Keratinocyte (primary cell): ENCODE results near the gene GDF11. TPM values are rescaled to one million over a fixed set of nuclear protein-coding genes. Genes with fewer than 3 reads are reported as not detected.

Experiments
- DNase-seq: peaks from one replicate; pipeline ENCODE4 v3.0.0-alpha.2; 2011; ENCODE audit warnings: low read depth, missing footprints, low spot score
- FAIRE-seq: peaks from 2 replicates; lab custom pipeline; 2011; peaks lifted over from hg19 to GRCh38; lab: Jason Lieb, UNC
- H2AFZ ChIP-seq: 2 replicates; pipeline ENCODE4 v1.6.0; 2012; ENCODE audit warnings: low read length, control low read depth, inconsistent platforms; ENCODE audit not compliant: control insufficient read depth
- H3K27ac ChIP-seq: 2 replicates; pipeline ENCODE4 v1.5.1; 2011; ENCODE audit warnings: low read length; ENCODE audit not compliant: control insufficient read depth, insufficient read depth
- H3K27me3 ChIP-seq: 3 replicates; pipeline ENCODE4 v1.6.0; 2011; ENCODE audit warnings: low read length; ENCODE audit not compliant: control insufficient read depth, insufficient read depth; ENCODE audit errors: extremely low read depth
- H3K36me3 ChIP-seq, 2 experiments: 2 replicates in 1 of 2; 3 replicates in 1 of 2; pipeline ENCODE4 v1.5.1; 2011; ENCODE audit warnings: low read length in 2 of 2, mild to moderate bottlenecking in 1 of 2; ENCODE audit not compliant: control insufficient read depth in 2 of 2, insufficient read depth in 2 of 2; ENCODE audit errors: extremely low read depth in 1 of 2
- H3K4me1 ChIP-seq: 3 replicates; pipeline ENCODE4 v1.5.1; 2011; ENCODE audit warnings: low read length; ENCODE audit not compliant: control insufficient read depth, insufficient read depth; ENCODE audit errors: extremely low read depth
- H3K4me2 ChIP-seq: 3 replicates; pipeline ENCODE4 v1.6.0; 2011; ENCODE audit warnings: low read depth, low read length; ENCODE audit not compliant: control insufficient read depth, insufficient read depth; ENCODE audit errors: extremely low read depth
- H3K4me3 ChIP-seq, 3 experiments: fragments of 200-600 bp in 1 of 3; sonication (generic) in 1 of 3; 2 replicates in 2 of 3; 3 replicates in 1 of 3; pipeline ENCODE4 v1.5.1; 2011 to 2016; ENCODE audit warnings: low read length in 3 of 3, mild to moderate bottlenecking in 3 of 3, control low read depth in 2 of 3, inconsistent platforms in 1 of 3, low read depth in 1 of 3, mixed read lengths in 1 of 3, mixed run types in 1 of 3, moderate library complexity in 1 of 3; ENCODE audit not compliant: control insufficient read depth in 2 of 3, insufficient read depth in 2 of 3; ENCODE audit errors: extremely low read depth in 1 of 3
- H3K79me2 ChIP-seq: 2 replicates; pipeline ENCODE4 v1.6.0; 2012; ENCODE audit warnings: low read length; ENCODE audit not compliant: control insufficient read depth, insufficient read depth
- H3K9ac ChIP-seq: 3 replicates; pipeline ENCODE4 v1.6.0; 2011; ENCODE audit warnings: low read length; ENCODE audit not compliant: control insufficient read depth, insufficient read depth; ENCODE audit errors: extremely low read depth
- H3K9me1 ChIP-seq: 3 replicates; pipeline ENCODE4 v1.6.0; 2011; ENCODE audit warnings: low read length; ENCODE audit not compliant: control insufficient read depth, insufficient read depth; ENCODE audit errors: extremely low read depth
- H3K9me3 ChIP-seq: 2 replicates; pipeline ENCODE4 v1.5.1; 2012; ENCODE audit warnings: low read depth, low read length; ENCODE audit not compliant: control insufficient read depth
- H4K20me1 ChIP-seq: 3 replicates; pipeline ENCODE4 v1.6.0; 2011; ENCODE audit warnings: low read length; ENCODE audit not compliant: control insufficient read depth, insufficient read depth; ENCODE audit errors: extremely low read depth
- CTCF ChIP-seq, 3 experiments: IDR thresholded peaks in 1 of 3; conservative IDR thresholded peaks in 1 of 3; optimal IDR thresholded peaks in 1 of 3; 2 replicates in 2 of 3; 3 replicates in 1 of 3; pipeline versions ENCODE3 to v1.5.1; 2011; ENCODE audit warnings: low read length in 3 of 3, mild to moderate bottlenecking in 3 of 3, moderate library complexity in 2 of 3, control low read depth in 1 of 3, inconsistent platforms in 1 of 3; ENCODE audit not compliant: insufficient read depth in 2 of 3; ENCODE audit errors: extremely low read depth in 1 of 3
- EZH2 ChIP-seq: IDR thresholded peaks from one replicate; pipeline ENCODE4 v1.6.1; 2012; ENCODE audit warnings: inconsistent platforms, mild to moderate bottlenecking, low read length, moderate library complexity
- dilution Hi-C: fragments of 300-500 bp; cut with MboI; formaldehyde crosslinking; loops from one replicate; pipeline ENCODE4 v1.7.0; 2020; ENCODE audit warnings: low sequenced_read_pairs; ENCODE audit not compliant: extremely low pct_ligation_motif_present
- polyA plus RNA-seq, 5 experiments: library from polyadenylated mRNA; depleted of rRNA in 3 of 5; stranded (reverse) in 3 of 5; stranded (forward) in 1 of 5; unstranded in 1 of 5; fragments of >200 nt; gene quantifications; 1 replicate in 1 of 5; 2 replicates in 3 of 5; 3 replicates in 1 of 5; pipeline versions ENCODE4 v1.2.1 to v1.2.3, GENCODE V29; 2011 to 2012; ENCODE audit warnings: missing spikeins in 2 of 5, low read depth in 1 of 5, low replicate concordance in 1 of 5

Gene GDF11
- polyA plus RNA-seq, 1 donor (not counting 4 experiments of a cell fraction or from before 2014, with no cell fraction given): 2.7 TPM

- TF ChIP-seq CTCF (optimal IDR thresholded peaks at IDR 0.05 in 1 of 3, IDR thresholded peaks at IDR 0.05 in 1 of 3, conservative IDR thresholded peaks at IDR 0.05 in 1 of 3; ENCODE audit: extremely low read depth in 1 of 3, insufficient read depth in 2 of 3, low read length in 3 of 3) (no peak), EZH2 (no peak)
- H2AFZ ChIP-seq: no peak overlapping the region
- H3K9ac ChIP-seq: no peak overlapping the region
- no peak overlapping the region for H3K4me3 ChIP-seq
- peaks cover 8 to 18% of the 10 kb centered on the region in 2 experiments for H3K36me3 ChIP-seq
- no peaks in the 10 kb centered on the region for H3K9me1 ChIP-seq
- H3K27me3 ChIP-seq: no peaks in the 10 kb centered on the region
- H3K4me2 ChIP-seq: no peak overlapping the region
- H3K9me3 ChIP-seq: no peaks in the 10 kb centered on the region
- no peaks in the 10 kb centered on the region for H3K4me1 ChIP-seq
- dilution Hi-C loops: no loop called here
- DNase-seq: no peak
- H4K20me1 ChIP-seq: no peaks in the 10 kb centered on the region
- no peak overlapping the region for H3K27ac ChIP-seq
- no peak for FAIRE-seq
- H3K79me2 ChIP-seq: peaks cover 6% of the 10 kb centered on the region
Measured at GRCh38 chr12:55765736-55766290, 22.9 kb downstream of the GDF11 start.

DNA sequence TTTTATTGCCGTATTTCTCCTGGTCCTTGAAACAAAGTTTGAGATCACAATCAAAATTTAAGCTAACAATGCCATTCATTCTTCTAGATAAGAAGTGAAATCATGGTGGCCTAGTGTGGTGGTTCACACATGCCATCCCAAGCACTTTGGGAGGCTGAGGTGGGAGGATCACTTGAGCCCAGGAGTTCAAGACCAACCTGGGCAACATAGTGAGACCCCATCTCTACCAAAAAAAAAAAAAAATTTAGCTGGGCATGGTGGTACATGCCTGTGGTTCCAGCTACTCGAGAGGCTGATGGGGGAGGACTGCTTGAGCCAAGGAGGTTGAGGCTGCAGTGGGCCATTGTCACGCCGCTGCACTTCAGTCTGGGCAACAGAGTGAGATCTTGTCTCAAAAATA, 24.2 kb downstream of the GDF11 start:
- no peak for TF ChIP-seq EZH2
- no peak for TF ChIP-seq CTCF (optimal IDR thresholded peaks at IDR 0.05 in 1 of 3, IDR thresholded peaks at IDR 0.05 in 1 of 3, conservative IDR thresholded peaks at IDR 0.05 in 1 of 3; ENCODE audit: extremely low read depth in 1 of 3, insufficient read depth in 2 of 3, low read length in 3 of 3)
- H3K4me2 ChIP-seq: no peak overlapping the region
- no peaks in the 10 kb centered on the region for H3K4me1 ChIP-seq
- FAIRE-seq: no peak
- H3K79me2 ChIP-seq: peaks cover 15% of the 10 kb centered on the region
- no peak overlapping the region for H2AFZ ChIP-seq
- no peak overlapping the region for H3K27ac ChIP-seq
- H3K27me3 ChIP-seq: no peaks in the 10 kb centered on the region
- H4K20me1 ChIP-seq: no peaks in the 10 kb centered on the region
- DNase-seq: no peak
- peaks cover 16 to 18% of the 10 kb centered on the region in 2 experiments for H3K36me3 ChIP-seq
- H3K9me1 ChIP-seq: no peaks in the 10 kb centered on the region
- no peak overlapping the region for H3K4me3 ChIP-seq
- dilution Hi-C loops: no loop called here
- H3K9me3 ChIP-seq: no peaks in the 10 kb centered on the region
- H3K9ac ChIP-seq: no peak overlapping the region
